Neural cell (in vitro differentiated cells): Measurements from ENCODE around the gene ELOVL7. TPM values are rescaled to one million over a fixed set of nuclear protein-coding genes. Genes with fewer than 3 reads are reported as not detected.

Source experiments
- H2AFZ ChIP-seq: fragments of 200-600, 300-800 bp; sonication (generic), shearing (Covaris generic); 2 replicates; pipeline ENCODE4 v1.6.0; 2014; ENCODE audit warnings: low read depth, mild to moderate bottlenecking, antibody characterized with exemption, low read length, moderate library complexity
- H3F3A ChIP-seq: fragments of 200-600 bp; shearing (Covaris generic); 2 replicates; pipeline ENCODE4 v1.6.1; 2016; ENCODE audit warnings: mild to moderate bottlenecking, moderate library complexity, mixed read lengths, antibody characterized with exemption, low read length; ENCODE audit not compliant: insufficient read depth, poor library complexity, severe bottlenecking
- H3K27ac ChIP-seq: fragments of 200-600, 300-800 bp; sonication (generic), shearing (Covaris generic); 2 replicates; pipeline ENCODE4 v1.5.1; 2014; ENCODE audit warnings: mild to moderate bottlenecking, low read length, moderate library complexity
- H3K27me3 ChIP-seq: fragments of 300-800, 200-600 bp; sonication (generic), shearing (Covaris generic); 2 replicates; pipeline ENCODE4 v1.6.0; 2014; ENCODE audit warnings: mild to moderate bottlenecking, low read depth, low read length, moderate library complexity; ENCODE audit not compliant: insufficient read depth
- H3K36me3 ChIP-seq: fragments of 300-800, 200-600 bp; sonication (generic), shearing (Covaris generic); 2 replicates; pipeline ENCODE4 v1.5.1; 2014; ENCODE audit warnings: mild to moderate bottlenecking, antibody characterized with exemption, low read length, moderate library complexity; ENCODE audit not compliant: insufficient read depth
- H3K4me2 ChIP-seq: fragments of 300-800, 200-600 bp; sonication (generic), shearing (Covaris generic); 2 replicates; pipeline ENCODE4 v1.6.0; 2014; ENCODE audit warnings: mild to moderate bottlenecking, low read length
- H3K4me3 ChIP-seq: fragments of 300-800, 200-600 bp; sonication (generic), shearing (Covaris generic); 2 replicates; pipeline ENCODE4 v1.5.1; 2014; ENCODE audit warnings: mild to moderate bottlenecking, low read length, moderate library complexity
- H3K79me2 ChIP-seq: fragments of 200-600 bp; shearing (Covaris generic); replicated peaks from 2 replicates; pipeline ENCODE4 v1.6.0; 2014; ENCODE audit warnings: mild to moderate bottlenecking, low read length, moderate library complexity; ENCODE audit not compliant: insufficient read depth
- H3K9ac ChIP-seq: fragments of 300-800, 200-600 bp; sonication (generic), shearing (Covaris generic); 2 replicates; pipeline ENCODE4 v1.6.1; 2016; ENCODE audit warnings: mild to moderate bottlenecking, low read length, mixed read lengths
- H3K9me2 ChIP-seq: fragments of 200-600 bp; shearing (Covaris generic); 2 replicates; pipeline ENCODE4 v1.6.1; 2016; ENCODE audit warnings: mild to moderate bottlenecking, low read length, mixed read lengths; ENCODE audit not compliant: insufficient read depth
- H3K9me3 ChIP-seq: fragments of 200-600, 300-800 bp; sonication (generic), shearing (Covaris generic); 2 replicates; pipeline ENCODE4 v1.6.1; 2016; ENCODE audit warnings: mild to moderate bottlenecking, mixed run types, low read length, moderate library complexity, mixed read lengths
- H4K20me1 ChIP-seq: fragments of 200-600 bp; shearing (Covaris generic); 2 replicates; pipeline ENCODE4 v1.6.1; 2016; ENCODE audit warnings: mild to moderate bottlenecking, mixed run types; ENCODE audit not compliant: insufficient read depth
- EP300 ChIP-seq: fragments of 450-650 bp; conservative IDR thresholded peaks from 2 replicates; pipeline ENCODE4 v1.6.1; 2014; ENCODE audit warnings: antibody characterized with exemption, mild to moderate bottlenecking, moderate library complexity; ENCODE audit not compliant: poor library complexity, severe bottlenecking
- EZH2 ChIP-seq: fragments of 200-600, 300-800 bp; shearing (Covaris generic), sonication (generic); IDR thresholded peaks from 2 replicates; pipeline ENCODE4 v1.6.1; 2014; ENCODE audit warnings: antibody characterized with exemption, low read length, borderline replicate concordance, mild to moderate bottlenecking; ENCODE audit not compliant: insufficient read depth, poor library complexity, severe bottlenecking
- MXI1 ChIP-seq: fragments of 450-650 bp; conservative IDR thresholded peaks from 2 replicates; pipeline ENCODE4 v1.6.1; 2014; ENCODE audit warnings: antibody characterized with exemption, mild to moderate bottlenecking; ENCODE audit not compliant: poor library complexity, severe bottlenecking
- POLR2AphosphoS5 ChIP-seq: IDR thresholded peaks from 2 replicates; pipeline ENCODE4 v1.6.1; 2012
- RAD21 ChIP-seq: fragments of 450-650 bp; conservative IDR thresholded peaks from 2 replicates; pipeline ENCODE4 v1.6.1; 2014; ENCODE audit warnings: antibody characterized with exemption, mild to moderate bottlenecking, moderate library complexity
- SMC3 ChIP-seq: fragments of 450-650 bp; conservative IDR thresholded peaks from 2 replicates; pipeline ENCODE4 v1.6.1; 2014; ENCODE audit warnings: antibody characterized with exemption, mild to moderate bottlenecking, moderate library complexity; ENCODE audit not compliant: poor library complexity
- TAF1 ChIP-seq: IDR thresholded peaks from 2 replicates; pipeline ENCODE4 v1.6.1; 2012; ENCODE audit warnings: low read depth
- polyA plus RNA-seq: library from polyadenylated mRNA; depleted of rRNA; stranded (reverse); fragments of >200 nt; gene quantifications from 2 replicates; pipeline ENCODE4 v1.2.3, GENCODE V29; 2014
- TF ChIP-seq, protein P1 (sequence below): fragments of 450-650 bp; IDR thresholded peaks from 2 replicates; pipeline ENCODE4 v1.5.1; 2014; ENCODE audit warnings: antibody characterized with exemption, mild to moderate bottlenecking, moderate library complexity; ENCODE audit not compliant: poor library complexity, severe bottlenecking
- TF ChIP-seq, protein P2 (sequence below): IDR thresholded peaks from 2 replicates; pipeline ENCODE4 v1.6.1; 2012; ENCODE audit warnings: borderline replicate concordance

ELOVL7 gene
- polyA plus RNA-seq, 1 donor from 2014 or later = 3.9 TPM

DNA sequence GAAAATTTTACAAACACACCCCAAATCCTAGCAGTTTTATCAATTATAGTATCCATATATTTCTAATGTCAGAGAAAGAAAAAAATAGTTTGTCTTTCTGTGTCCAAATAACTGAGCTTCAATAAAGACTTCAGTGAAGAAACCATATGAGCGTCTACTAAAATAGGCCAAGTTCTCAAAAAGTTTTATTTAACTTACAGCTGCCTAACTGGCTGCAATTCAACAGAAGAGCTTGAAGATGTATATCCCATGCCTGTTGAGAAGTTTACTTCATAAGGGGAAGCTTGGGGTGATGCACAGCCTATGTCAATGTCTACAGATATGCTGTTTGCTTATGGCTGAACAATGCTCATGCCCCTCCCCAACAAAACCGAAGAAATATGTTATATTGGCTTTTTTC is 43.7 kb upstream of the ELOVL7 start:
- H4K20me1 ChIP-seq = no peaks in the 10 kb centered on the region
- no peak overlapping the region for H3K27ac ChIP-seq
- TF ChIP-seq SMC3 (no peak), EZH2 (no peak), RAD21 (no peak), EP300 (no peak), POLR2AphosphoS5 (no peak), TAF1 (no peak), MXI1 (no peak)
- TF ChIP-seq, protein P1, sequence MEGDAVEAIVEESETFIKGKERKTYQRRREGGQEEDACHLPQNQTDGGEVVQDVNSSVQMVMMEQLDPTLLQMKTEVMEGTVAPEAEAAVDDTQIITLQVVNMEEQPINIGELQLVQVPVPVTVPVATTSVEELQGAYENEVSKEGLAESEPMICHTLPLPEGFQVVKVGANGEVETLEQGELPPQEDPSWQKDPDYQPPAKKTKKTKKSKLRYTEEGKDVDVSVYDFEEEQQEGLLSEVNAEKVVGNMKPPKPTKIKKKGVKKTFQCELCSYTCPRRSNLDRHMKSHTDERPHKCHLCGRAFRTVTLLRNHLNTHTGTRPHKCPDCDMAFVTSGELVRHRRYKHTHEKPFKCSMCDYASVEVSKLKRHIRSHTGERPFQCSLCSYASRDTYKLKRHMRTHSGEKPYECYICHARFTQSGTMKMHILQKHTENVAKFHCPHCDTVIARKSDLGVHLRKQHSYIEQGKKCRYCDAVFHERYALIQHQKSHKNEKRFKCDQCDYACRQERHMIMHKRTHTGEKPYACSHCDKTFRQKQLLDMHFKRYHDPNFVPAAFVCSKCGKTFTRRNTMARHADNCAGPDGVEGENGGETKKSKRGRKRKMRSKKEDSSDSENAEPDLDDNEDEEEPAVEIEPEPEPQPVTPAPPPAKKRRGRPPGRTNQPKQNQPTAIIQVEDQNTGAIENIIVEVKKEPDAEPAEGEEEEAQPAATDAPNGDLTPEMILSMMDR = no peak
- TF ChIP-seq, protein P2, sequence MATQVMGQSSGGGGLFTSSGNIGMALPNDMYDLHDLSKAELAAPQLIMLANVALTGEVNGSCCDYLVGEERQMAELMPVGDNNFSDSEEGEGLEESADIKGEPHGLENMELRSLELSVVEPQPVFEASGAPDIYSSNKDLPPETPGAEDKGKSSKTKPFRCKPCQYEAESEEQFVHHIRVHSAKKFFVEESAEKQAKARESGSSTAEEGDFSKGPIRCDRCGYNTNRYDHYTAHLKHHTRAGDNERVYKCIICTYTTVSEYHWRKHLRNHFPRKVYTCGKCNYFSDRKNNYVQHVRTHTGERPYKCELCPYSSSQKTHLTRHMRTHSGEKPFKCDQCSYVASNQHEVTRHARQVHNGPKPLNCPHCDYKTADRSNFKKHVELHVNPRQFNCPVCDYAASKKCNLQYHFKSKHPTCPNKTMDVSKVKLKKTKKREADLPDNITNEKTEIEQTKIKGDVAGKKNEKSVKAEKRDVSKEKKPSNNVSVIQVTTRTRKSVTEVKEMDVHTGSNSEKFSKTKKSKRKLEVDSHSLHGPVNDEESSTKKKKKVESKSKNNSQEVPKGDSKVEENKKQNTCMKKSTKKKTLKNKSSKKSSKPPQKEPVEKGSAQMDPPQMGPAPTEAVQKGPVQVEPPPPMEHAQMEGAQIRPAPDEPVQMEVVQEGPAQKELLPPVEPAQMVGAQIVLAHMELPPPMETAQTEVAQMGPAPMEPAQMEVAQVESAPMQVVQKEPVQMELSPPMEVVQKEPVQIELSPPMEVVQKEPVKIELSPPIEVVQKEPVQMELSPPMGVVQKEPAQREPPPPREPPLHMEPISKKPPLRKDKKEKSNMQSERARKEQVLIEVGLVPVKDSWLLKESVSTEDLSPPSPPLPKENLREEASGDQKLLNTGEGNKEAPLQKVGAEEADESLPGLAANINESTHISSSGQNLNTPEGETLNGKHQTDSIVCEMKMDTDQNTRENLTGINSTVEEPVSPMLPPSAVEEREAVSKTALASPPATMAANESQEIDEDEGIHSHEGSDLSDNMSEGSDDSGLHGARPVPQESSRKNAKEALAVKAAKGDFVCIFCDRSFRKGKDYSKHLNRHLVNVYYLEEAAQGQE = no peak
- H3K9ac ChIP-seq = no peak overlapping the region
- H3K79me2 ChIP-seq = no peaks in the 10 kb centered on the region
- no peaks in the 10 kb centered on the region for H3F3A ChIP-seq
- no peaks in the 10 kb centered on the region for H3K27me3 ChIP-seq
- no peaks in the 10 kb centered on the region for H3K9me2 ChIP-seq
- no peaks in the 10 kb centered on the region for H3K9me3 ChIP-seq
- H3K4me3 ChIP-seq = no peak overlapping the region
- H2AFZ ChIP-seq = no peak overlapping the region
- no peak overlapping the region for H3K4me2 ChIP-seq
- no peaks in the 10 kb centered on the region for H3K36me3 ChIP-seq

DNA sequence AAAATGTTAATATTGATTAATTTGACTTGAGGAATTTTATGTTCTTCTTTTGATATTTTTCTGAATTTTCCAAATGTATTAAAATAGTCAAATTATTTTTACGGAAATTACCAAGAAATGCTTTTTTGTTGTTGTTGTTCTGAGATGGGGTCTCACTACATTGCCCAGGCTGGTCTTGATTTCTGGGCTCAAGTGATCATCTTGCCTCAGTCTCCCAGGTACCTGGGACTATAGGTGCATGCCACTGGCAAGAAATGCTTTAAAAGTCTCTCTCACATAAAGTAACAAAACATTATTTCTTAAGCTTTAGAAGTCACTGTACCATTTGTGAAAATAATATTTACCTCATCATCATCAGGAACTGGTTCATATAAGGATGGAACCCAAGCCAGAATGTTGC is 43.0 kb upstream of the ELOVL7 start:
- H3K9ac ChIP-seq = no peak overlapping the region
- no peaks in the 10 kb centered on the region for H3F3A ChIP-seq
- H3K27me3 ChIP-seq = no peaks in the 10 kb centered on the region
- H4K20me1 ChIP-seq = no peaks in the 10 kb centered on the region
- no peaks in the 10 kb centered on the region for H3K36me3 ChIP-seq
- TF ChIP-seq, protein P2 = no peak
- no peak for TF ChIP-seq POLR2AphosphoS5
- TF ChIP-seq SMC3 = no peak
- TF ChIP-seq TAF1 = no peak
- no peak for TF ChIP-seq EP300
- TF ChIP-seq, protein P1 = no peak
- H2AFZ ChIP-seq = no peak overlapping the region
- no peak overlapping the region for H3K4me3 ChIP-seq
- H3K4me2 ChIP-seq = no peak overlapping the region
- no peaks in the 10 kb centered on the region for H3K9me2 ChIP-seq
- no peaks in the 10 kb centered on the region for H3K79me2 ChIP-seq
- no peak overlapping the region for H3K27ac ChIP-seq
- no peaks in the 10 kb centered on the region for H3K9me3 ChIP-seq
